ENCODE data around the gene MYH3.

DNA sequence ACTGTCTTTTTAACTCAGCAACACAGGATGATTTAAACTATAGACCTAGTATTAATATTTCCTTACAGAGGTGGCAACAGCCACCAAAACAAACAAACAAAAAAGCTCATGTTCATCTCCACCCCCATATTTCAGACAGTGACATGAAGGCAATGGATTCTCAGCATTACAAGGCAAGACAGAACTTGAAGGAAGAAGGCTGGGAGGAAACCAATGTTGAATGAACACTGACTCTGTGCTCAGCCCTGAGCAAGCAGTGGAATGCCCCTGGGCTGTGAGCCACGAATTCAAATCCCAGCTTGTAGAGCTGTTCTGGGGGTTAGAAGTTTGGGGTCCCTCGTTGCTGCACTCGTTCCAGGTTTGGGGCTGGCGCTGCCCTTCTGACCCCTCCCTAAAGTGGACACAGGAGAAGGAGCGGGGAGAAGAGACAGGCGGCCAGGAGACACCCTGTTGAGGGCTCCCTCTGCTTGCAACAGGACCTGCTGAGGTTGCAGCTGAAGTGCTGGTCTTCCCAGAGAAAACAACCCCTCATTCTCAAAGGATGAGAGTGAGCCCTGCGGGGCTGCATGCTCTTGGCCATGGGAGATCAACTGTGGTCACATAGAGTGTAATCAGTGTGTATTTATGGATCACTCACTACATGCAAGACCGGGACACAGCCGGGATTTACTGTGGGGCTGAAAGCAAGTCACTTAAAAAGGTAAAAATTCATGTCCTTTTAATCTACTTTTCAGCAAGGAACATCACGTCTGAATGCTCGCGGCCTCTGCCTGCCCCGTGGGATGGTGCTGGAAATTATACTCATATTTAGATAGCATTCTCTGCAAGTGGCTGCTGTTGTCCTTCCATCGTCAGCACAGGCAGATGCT lies 34.3 kb downstream of the MYH3 start:
- no peak for TF ChIP-seq CTCF (IDR thresholded peaks at IDR 0.05; ENCODE audit: low read depth, low read length)
- TF ChIP-seq, protein P1, sequence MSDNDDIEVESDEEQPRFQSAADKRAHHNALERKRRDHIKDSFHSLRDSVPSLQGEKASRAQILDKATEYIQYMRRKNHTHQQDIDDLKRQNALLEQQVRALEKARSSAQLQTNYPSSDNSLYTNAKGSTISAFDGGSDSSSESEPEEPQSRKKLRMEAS (IDR thresholded peaks at IDR 0.05; ENCODE audit: low read depth, low read length) = no peak
